ENCODE data around the gene DDX31. TPM values are rescaled to one million over a fixed set of nuclear protein-coding genes. Genes with fewer than 3 reads are reported as not detected.
"Not testable (repeated sequence)": the region's sequence is repeated elsewhere in the genome, so short reads cannot be mapped to it uniquely, and the experiment has no call there.

Gene DDX31
- polyA plus RNA-seq (2012; ENCODE audit: insufficient read depth, insufficient read length): 21.6 TPM

DNA sequence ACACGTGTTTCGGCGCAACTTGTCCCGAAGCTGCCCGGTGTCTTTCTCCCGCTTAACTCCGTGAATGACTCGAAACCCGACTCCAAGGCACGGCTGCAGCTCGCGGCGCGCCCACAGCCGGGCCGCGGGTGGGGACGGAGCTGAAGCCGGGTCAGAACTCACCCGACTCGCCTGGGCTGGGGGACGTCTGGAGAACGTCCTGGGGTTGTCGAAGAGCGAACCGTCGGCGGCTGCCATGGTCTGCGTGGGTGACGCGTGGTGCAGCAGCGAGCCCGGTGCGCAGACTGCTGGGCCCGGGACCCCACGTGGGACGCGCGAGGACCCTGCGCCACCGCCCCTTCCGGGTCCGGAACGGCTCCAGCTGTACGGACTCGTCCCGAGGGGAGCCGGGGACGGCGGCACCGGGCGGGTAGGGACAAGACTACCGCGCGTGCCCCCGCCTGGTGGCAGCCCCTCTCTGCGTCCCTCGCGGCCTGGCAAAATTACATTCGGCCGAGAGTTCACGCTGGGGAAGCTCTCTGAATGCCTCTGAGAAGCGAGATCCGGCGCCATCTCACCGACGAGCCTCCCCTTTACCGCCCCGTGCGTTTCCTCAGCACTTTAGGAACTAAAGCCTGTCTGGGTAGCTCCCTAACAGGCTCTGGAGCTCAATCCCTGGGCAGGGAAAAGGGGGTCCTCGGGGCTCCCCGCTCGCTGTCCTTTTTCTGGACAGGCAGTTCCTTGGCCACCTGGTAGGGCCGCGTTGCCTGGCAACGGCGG is at the start of gene DDX31:
DDX31 (minus strand) TSS at position 286 of the 759 bp plus-strand sequence; CDS start at position 237, 49 bp downstream.
- DNase-seq (ENCODE audit: low read depth, low spot score): peak; percentile 68

DNA sequence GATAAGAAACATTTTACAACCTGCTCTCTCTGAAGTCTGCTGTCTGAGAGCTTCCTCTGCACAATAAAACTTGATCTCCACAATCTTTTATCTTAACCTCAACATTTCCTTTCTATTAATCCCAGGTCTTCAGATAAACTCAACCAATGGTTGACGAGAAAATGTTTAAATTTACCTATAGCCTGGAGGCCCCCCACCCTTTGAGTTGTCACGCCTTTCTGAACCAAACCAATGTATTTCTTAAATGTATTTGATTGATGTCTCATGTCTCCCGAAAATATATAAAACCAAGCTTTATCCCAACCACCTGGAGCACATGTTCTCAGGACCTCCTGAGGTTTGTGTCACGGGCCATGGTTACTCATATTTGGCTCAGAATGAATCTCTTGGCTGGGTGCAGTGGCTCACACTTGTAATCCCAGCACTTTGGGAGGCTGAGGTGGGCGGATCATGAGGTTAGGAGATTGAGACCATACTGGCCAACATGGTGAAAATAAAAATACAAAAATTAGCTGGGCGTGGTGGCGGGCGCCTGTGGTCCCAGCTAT is 48.7 kb upstream of the DDX31 start:
- not testable (repeated sequence) for H3K4me3 ChIP-seq (ENCODE audit: low read length)
- peak; percentile 77 for DNase-seq (ENCODE audit: low read depth, low spot score)

More for the DNA sequence above, at the start of gene DDX31:
- peak within 1 kb of the TSS; percentile 97 for H3K4me3 ChIP-seq (ENCODE audit: low read length)

DNA sequence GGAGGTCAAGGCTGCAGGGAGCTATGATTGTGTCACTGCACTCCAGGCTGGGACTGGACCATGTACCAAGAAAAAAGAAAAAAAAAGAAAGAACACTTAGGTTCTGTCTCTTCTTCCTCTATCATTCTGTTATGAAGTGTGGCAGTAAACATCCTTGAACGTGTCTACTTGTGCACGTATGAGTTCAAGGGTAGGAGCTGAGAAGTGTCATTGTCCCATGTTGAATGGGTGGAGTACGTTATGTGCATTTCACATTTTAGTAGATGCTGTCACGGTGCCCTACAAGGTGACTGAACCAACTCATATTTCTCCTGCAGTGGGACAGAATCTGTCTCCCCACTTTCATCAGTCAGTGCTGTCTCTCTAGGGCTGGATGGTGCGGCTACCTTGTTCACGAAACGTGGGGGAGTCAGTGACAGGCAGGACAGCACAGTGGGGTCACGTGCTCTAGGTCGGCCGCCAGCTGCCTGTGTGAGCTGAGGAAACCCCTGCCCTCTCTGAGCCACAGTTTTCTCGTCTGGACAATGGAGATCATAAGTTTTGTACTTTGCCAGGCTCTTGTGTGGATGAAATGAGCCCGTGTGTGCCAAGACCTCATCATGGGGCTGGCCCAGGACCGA is 47.7 kb upstream of the DDX31 start:
- no peak for DNase-seq (ENCODE audit: low read depth, low spot score)
- H3K4me3 ChIP-seq (ENCODE audit: low read length): no peak overlapping the region

DNA sequence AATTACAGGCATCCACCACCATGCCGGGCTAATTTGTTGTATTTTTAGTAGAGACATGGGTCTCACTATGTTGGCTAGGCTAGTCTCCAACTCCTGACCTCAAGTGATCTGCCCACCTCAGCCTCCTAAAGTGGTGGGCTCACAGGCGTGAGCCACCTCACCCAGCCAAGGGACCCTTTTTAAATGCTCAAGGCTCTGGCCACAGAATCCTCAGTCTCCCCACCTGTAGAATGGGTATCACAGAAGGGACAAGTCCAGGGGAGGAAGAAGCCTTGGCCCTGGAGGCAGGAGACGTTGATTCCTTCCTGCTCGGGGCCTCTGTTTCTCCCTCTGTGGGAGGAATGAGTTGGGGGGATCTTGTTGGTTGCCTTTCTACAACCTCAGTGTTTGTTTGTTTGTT is 46.2 kb upstream of the DDX31 start:
- no peak overlapping the region for H3K4me3 ChIP-seq (ENCODE audit: low read length)
- no peak for DNase-seq (ENCODE audit: low read depth, low spot score)

DNA sequence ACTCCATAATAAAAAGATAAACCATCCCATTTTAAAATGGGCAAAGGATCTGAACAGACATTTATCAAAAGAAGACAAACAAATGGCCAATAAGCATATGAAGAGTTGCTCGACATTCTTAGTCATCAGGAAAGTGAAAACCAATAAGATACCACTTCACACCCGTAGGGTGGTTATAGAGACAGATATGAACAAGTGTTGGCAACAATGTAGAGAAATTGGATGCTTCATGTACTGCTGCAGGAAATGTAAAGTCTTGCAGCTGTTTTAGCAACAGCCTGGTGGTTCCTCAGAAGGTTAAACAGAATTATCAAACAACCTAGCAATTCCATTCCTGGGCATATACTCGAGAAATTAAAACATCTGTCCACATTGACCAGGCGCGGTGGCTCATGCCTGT is 43.0 kb upstream of the DDX31 start:
- no peak for DNase-seq (ENCODE audit: low read depth, low spot score)
- no peak overlapping the region for H3K4me3 ChIP-seq (ENCODE audit: low read length)

DNA sequence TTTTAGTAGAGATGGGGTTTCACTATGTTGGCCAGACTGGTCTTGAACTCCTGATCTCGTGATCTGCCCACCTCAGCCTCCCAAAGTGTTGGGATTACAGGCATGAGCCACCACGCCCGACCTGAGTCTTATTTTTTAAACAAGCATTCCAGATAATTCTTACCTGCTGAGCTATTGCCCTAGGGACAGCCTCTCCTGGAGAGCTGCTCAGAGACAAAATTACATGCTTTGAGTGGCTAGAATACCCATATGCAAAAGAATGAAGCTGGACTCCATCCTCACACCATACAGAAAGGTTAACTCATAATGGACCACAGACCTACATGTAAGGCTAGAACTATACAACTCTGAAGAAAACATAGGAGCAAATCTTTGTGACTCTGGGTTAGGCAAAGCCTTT is 42.1 kb upstream of the DDX31 start:
- no peak overlapping the region for H3K4me3 ChIP-seq (ENCODE audit: low read length)
- DNase-seq (ENCODE audit: low read depth, low spot score): no peak

DNA sequence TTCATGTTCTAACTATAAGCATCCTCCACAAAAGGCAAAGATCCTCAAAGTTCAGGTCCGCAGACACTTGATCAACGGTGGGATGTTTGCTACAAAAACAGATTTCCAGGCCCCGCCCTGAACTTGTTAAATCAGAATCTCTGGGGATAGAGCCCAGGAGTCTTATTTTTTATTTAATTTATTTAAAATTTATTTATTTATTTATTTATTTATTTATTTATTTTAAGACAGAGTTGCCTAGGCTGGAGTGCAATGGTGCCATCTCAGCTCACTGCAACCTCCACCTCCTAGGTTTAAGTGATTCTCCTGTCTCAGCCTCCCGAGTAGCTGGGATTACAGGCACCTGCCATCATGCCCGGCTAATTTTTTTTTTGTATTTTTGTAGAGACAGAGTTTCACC is 41.4 kb upstream of the DDX31 start:
- not testable (repeated sequence) for H3K4me3 ChIP-seq (ENCODE audit: low read length); DNase-seq (ENCODE audit: low read depth, low spot score)

DNA sequence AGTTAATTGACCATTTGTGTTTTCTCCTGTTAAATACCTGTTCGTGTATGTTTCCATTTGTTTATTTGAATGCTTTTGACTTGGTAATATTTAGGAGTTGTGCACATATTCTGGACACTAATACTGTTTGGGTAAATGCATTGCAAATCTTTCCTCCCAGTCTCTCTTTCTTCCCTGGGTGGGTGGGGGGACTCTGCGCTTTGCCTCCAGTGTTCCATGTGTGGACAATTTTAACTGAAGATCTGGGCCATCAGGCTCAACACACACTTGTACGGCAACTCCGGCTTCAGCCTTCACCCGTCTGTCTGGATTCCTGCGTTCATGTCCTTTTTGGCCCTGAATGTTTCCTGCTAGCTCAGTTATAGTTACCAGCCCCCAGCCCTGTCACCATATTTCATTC is 40.5 kb upstream of the DDX31 start:
- DNase-seq (ENCODE audit: low read depth, low spot score): no peak

DNA sequence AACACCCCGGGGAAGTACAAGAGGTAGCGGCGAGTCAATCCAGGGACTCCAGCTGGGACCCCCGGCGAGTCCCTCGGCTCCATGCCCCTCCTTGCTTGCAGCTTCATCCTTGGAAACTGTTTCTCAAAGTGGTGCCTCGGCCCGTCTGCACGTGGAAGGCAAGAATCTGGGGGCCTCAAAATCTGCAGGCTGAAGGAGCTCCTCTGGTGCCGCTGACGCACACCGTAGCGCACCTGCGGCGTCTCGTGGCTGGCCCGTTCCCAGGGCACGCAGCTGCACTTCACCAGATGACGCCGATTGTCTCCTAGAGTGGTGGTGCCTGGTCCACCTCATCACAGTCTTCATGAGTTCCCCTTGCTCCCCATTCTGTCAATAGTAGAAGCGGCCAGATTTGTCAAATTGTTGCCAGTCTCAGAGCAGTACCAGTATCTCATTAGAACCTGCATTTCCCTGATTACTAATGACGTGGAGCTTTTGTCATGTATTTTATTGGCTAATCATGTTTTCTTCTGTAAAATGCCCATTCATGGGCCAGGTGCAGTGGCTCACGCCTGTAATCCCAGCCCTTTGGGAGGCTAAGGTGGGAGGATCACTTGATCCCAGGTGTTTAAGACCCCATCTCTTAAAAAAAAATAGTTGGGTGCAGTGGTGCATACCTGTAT is 39.1 kb upstream of the DDX31 start:
- no peak for DNase-seq (ENCODE audit: low read depth, low spot score)

More for the DNA sequence above, 40.5 kb upstream of the DDX31 start:
- no peak overlapping the region for H3K4me3 ChIP-seq (ENCODE audit: low read length)

DNA sequence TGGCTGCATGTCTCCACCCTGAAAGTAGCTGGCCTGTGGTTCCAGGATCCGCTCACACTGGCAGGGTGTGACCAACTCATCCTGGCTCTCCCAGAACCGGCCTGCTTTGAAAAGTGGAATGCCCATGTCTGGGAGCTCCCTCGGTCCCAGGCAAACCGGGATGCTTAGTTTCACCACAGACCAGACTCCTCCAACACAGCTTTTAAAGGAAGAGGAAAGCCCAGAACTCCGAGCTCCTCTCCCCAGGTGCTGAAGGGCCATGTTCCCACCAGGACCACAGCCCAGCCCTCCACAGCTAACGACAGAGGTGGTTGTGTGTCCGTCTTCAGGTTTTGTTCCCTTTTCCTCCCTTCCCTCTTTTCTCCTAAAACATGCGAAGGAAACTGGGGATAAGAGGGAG is 38.5 kb upstream of the DDX31 start:
- DNase-seq (ENCODE audit: low read depth, low spot score): no peak
- no peak overlapping the region for H3K4me3 ChIP-seq (ENCODE audit: low read length)

More for the DNA sequence above, 39.1 kb upstream of the DDX31 start:
- no peak overlapping the region for H3K4me3 ChIP-seq (ENCODE audit: low read length)

DNA sequence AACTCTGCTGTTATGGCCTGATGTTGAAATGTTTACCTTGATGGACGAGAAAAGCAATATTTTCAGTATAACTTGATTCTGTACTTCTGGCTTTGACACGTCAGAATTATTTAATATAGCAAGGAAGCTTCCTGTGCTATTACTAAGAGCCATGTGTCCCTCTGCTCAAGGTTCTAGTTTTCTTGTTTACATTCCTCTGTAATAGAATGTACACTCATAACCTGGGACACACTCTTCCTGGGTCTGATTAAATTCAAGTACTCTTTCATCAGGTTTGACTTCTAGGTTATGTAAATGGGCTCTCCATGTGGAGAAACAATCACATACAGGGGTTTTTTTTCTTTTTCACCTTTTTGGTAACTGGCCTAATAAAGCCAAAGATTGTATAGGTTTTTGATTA is 33.6 kb upstream of the DDX31 start:
- no peak overlapping the region for H3K4me3 ChIP-seq (ENCODE audit: low read length)
- no peak for DNase-seq (ENCODE audit: low read depth, low spot score)

DNA sequence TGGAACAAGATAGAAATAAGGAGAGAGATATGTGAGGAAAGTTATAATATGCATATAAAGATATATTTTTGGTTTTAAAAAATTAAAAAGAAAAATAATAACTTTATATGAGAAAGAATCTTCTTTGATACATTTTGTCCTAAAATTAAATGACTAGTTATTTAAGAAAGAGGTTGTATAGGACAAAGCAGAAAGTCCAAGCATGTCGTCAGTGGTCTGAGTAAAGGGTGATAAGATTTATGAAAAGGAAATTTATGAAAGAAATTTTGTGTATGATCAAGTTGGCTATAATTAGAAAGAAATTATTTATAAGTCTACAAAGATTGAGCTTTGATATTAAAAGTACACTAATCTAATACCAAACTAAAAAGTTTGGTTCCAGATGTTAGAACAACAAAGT is 32.5 kb upstream of the DDX31 start:
- no peak for DNase-seq (ENCODE audit: low read depth, low spot score)

DNA sequence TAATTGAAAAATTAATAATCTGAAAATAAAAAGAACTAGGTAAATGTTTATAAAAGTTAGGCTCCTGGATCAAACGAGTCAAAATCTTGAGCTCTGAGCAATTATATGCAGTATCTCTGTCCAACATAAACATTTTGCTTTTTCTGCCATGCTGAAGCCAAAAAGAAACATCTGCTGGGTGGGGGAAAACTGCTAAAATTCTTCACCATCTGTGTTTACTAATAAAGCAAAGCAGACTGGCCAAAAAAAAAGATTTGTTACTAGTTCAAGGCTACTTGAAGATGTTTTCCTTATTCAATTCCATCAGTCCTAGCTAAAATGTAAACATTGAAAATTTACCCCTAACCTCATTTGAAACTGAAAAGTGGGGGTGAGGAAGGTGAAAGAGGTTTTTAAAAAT is 30.2 kb upstream of the DDX31 start:
- H3K4me3 ChIP-seq (ENCODE audit: low read length): no peak overlapping the region
- DNase-seq (ENCODE audit: low read depth, low spot score): no peak

More for the DNA sequence above, 32.5 kb upstream of the DDX31 start:
- no peak overlapping the region for H3K4me3 ChIP-seq (ENCODE audit: low read length)

DNA sequence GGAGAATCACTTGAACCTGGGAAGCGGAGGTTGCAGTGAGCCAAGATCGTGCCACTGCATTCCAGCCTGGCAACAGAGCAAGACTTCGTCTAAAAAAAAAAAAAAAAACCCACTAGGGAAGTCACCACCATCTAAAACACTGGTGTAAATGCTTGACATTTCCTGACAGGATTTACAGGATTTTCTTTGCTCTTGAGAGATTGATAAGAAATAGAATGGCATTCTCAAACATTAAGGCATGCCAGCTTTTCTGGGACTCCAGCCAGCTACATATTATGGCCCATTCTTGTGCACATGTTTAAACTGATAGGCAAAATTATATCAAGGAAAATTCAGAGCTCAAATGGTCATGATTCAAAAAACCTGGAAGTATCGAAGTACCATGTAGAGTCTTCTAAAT is 29.2 kb upstream of the DDX31 start:
- no peak overlapping the region for H3K4me3 ChIP-seq (ENCODE audit: low read length)
- no peak for DNase-seq (ENCODE audit: low read depth, low spot score)

DNA sequence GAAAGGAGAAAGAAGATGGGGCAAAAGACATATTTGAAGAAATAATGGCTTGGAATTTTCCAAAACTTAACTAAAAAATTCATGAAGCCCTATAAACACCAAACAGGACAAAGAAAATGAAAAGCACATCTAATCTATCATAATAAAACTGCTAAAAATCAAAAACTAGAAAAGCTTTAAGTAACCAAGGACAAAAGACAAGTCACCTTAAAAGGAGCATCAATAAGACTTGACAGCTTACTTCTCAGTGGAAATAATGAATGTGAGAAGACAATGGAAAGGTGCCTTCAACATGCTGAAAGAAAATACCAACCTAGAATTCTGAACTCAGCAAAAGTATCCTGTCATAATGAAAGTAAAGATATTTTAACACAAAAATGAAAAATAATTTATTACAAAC is 27.4 kb upstream of the DDX31 start:
- no peak overlapping the region for H3K4me3 ChIP-seq (ENCODE audit: low read length)
- no peak for DNase-seq (ENCODE audit: low read depth, low spot score)

DNA sequence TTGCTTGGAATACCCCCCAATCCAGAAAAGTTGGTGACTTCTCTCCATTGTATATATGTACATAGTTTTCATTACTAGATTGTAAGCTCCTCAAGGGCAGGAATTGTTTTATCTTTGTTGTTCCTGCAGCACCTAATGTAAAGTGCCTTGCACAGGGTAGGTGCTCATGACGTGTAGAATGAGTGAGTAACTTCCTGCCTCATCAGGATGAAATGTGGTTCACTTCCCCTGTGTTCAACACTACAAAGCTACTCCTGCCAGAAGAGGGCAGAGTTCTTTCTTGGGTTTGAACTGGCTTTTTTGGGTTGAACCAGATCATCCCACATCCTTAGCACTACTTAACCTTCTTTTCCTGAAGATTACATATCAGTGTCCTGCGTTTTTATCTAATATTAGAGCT is 24.4 kb upstream of the DDX31 start:
- DNase-seq (ENCODE audit: low read depth, low spot score): peak; percentile 45
- no peak overlapping the region for H3K4me3 ChIP-seq (ENCODE audit: low read length)

DNA sequence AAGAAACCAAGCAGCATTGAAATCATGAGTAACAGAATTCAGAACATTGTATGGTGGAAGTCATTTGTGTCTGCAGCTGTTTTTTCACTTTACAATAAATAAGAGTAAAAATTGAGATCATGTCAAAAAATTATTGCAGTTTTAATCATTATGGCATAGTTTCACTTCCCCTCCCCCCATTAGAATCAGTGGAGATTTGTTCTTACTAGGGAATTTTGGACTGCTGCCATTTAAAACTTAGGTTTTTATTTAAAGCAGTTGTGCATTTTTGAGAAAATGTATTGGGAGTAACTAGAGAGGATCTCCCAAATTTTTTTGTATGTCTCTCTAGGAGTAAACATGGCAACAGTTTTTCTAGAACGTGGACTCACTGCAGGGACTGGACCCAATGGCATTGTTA is 20.9 kb upstream of the DDX31 start:
- H3K4me3 ChIP-seq (ENCODE audit: low read length): no peak overlapping the region
- DNase-seq (ENCODE audit: low read depth, low spot score): no peak

DNA sequence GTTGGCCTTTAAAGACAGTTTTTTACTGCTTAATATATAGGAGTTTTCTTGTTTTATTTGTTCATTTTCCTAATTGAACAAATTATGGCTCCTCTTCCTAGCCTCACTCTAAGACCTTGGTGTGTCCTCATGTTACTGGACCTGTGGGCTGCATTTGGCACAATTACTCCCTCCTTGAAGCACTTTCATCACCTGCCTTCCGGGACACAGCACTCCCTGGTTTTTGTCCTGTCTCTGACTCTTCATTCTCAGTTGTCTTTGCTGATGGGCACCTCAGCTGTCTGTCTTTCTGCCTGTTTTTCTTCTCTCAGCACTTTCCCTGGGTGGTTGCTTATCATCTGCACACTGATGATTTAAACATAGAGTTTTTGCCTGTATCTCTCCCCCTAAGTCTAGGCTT is 14.1 kb upstream of the DDX31 start:
- H3K4me3 ChIP-seq (ENCODE audit: low read length): no peak overlapping the region
- DNase-seq (ENCODE audit: low read depth, low spot score): no peak

DNA sequence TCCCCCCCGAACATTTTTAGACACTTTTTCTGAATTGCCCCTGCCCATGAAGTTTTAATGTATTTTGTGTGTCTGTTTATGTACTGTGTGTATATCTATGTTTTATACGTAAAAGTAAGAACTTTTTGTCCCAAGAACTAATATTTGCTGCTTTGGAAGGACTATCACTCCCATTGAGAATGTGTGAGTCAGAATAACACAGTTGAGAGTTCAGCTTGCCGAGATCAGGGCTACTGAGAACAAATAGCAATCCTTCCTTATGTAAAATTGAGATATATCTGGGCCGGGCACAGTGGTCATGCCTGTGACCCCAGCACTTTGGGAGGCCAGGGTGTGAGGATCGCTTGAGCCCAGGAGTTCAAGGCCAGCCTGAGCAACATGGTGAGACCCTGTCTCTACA is 11.8 kb upstream of the DDX31 start:
- no peak for DNase-seq (ENCODE audit: low read depth, low spot score)
- H3K4me3 ChIP-seq (ENCODE audit: low read length): no peak overlapping the region

Measured in Jurkat, Clone E6-1 (cell line).